ENCODE data around the gene MEX3A. TPM values are rescaled to one million over a fixed set of nuclear protein-coding genes. Genes with fewer than 3 reads are reported as not detected.
"Not testable (repeated sequence)": the region's sequence is repeated elsewhere in the genome, so short reads cannot be mapped to it uniquely, and the experiment has no call there.

The MEX3A gene, protein sequence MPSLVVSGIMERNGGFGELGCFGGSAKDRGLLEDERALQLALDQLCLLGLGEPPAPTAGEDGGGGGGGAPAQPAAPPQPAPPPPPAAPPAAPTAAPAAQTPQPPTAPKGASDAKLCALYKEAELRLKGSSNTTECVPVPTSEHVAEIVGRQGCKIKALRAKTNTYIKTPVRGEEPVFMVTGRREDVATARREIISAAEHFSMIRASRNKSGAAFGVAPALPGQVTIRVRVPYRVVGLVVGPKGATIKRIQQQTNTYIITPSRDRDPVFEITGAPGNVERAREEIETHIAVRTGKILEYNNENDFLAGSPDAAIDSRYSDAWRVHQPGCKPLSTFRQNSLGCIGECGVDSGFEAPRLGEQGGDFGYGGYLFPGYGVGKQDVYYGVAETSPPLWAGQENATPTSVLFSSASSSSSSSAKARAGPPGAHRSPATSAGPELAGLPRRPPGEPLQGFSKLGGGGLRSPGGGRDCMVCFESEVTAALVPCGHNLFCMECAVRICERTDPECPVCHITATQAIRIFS
- 0.58 TPM for total RNA-seq
- long read RNA-seq, partial matches to known transcripts, result 0 of 1 reads
- long read RNA-seq, other reads (novel, unspliced or antisense), result 1 of 1 reads

DNA sequence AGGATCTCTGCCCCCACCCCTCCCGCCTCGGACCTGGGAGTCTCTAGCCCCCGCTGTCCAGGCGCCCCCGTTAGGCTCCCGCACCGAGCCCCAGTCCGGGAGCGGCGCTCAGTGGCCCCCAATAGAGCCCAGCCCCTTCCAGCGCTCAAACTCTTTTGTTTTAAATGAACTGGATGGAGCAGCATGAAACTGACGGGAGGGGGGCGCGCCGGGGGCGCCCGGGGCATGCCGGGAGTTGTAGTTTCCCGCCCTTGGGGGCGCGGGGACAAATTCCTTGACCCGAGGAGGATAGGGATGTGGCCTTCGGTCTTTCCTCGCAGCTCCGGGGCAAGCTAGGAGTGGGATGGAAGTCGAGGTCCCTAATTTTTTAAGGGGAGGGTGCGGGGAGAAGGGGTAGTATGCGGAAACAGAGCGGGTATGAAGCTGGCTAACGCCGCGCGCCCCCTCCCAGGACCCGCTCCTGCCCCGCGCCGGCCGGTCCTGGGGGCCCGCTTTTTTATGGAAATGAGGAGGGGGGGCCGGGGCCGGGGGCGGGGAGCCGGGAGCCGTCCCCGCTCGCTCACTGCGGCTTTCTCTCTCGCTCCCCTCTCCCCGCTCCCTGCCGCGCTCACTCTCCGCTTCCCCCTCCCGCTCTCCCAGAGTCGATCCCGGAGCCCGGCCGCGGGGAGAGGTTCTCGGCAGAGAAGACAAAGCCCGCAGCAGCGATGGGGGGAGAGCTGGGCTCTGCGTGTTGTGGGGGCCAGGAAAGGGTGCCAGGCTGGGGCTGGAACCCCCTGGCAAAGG lies at the start of gene MEX3A:
Gene MEX3A, minus strand, starts transcription at position 157 of the 783 bp plus-strand sequence. CDS start 467 bp downstream, outside the sequence.
- no peak for DNase-seq (ENCODE audit: low spot score)

DNA sequence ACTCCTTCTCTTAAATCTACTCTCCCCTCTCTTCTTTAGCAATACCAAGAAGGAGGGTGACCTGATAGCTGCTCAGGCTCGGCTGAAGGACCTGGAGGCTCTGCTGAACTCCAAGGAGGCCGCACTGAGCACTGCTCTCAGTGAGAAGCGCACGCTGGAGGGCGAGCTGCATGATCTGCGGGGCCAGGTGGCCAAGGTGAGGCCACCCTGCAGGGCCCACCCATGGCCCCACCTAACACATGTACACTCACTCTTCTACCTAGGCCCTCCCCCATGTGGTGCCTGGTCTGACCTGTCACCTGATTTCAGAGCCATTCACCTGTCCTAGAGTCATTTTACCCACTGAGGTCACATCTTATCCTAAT lies 48.3 kb upstream of the MEX3A start:
- no peak for DNase-seq (ENCODE audit: low spot score)

DNA sequence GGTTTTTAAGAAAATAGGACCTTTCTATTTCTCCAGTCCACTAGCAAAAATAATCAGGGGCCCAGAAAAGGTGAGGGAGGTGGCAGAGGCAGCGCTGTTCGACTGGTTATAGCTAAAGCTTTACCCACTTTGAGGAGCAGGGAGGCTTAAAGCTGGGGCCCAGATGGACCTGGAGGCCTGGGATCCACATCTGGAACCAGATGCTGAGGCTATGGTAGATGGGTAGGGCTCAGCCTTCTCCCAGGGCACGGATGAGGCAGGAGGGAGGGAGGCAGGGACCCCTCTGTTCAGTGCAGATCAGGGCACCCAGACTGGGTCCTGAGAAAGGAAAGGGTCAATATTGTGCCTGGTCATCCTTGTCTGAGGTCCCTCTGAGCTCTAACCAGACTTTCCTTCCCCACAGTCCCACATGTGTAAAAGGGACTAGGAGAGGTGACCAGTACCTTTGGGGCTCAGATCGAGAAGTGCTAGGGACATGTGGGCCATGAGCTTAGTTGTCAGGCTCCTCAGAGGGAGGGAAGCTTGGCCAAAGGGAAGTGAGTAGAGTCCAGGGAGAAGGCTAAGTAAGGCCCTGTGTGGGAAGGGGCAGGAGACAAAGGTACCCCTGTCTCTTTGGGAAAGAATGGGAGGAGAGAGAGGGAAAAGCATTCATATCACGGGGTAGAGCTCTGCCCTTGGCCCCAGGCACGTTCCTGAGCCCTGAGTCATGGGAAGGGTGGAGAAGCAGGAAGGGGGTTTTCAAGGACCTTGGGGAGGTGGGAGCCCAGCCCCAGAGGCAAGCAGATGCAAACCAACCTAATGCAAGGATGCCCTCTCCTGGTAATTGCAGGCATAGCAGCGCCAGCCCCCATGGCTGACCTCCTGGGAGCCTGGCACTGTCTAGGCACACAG lies 47.7 kb upstream of the MEX3A start:
- DNase-seq (ENCODE audit: low spot score), result no peak

DNA sequence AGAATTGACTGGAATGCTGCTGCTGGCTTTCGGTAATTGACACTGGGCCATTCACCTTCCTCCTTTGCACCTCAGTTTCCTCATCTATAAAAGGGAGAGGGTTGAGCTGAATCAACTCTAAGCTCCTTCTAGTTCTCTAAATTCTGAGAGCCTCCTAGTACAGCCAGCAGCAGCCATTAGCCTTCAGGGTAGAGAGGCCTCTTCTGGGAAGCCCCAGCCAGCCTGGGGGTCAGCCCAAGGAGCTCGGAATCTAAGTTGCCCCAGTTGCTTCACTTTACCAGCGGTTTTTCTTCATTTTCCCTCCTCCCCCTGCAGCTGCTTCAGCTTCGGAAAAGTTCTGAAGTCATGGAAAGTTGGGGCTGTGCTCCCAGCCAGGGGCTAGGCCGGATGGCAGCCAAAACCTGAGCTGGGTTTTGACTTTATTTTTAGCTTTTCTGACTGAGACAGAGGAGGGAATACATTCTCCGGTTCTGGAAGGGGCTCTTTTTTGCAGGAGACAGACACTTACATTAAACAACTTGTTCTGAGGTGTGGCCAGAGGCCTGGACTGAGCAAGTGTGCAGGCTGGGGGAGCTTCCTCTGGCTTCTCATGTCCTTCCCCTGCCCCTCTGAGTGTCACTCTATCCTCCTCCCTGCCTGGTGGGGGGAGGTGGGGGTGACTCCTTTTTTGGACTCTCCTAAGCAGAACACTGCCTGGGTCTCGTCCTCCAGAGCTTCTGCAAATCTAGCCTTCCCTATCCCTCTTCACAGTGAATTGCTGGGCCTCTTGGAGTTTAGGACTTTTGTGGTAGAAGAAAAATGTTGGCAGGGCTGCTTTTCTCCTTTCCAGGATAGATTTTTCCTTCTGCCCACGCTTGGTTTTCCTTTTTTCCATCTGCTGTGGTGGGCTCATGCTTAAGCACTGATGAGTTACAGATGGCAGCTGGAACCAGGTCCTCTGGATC lies 46.7 kb upstream of the MEX3A start:
- DNase-seq (ENCODE audit: low spot score), result no peak

DNA sequence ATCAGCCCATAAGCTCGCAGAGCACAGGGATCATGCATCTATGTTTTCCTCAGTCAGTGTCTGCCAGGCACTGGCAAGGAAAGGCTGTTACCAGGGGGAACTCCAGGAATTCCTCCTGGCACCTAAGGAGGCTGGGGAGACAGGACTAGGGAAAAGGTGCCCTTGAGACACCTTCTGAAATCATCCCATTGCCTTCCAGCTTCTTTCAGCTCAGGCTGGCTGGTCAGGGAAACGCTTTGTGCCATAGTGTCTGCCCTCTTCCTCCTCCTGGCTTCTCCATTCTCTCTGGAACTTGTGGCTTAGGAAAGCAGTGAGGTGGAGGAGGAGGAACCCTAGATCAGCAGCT lies 46.0 kb upstream of the MEX3A start:
- no peak for DNase-seq (ENCODE audit: low spot score)

DNA sequence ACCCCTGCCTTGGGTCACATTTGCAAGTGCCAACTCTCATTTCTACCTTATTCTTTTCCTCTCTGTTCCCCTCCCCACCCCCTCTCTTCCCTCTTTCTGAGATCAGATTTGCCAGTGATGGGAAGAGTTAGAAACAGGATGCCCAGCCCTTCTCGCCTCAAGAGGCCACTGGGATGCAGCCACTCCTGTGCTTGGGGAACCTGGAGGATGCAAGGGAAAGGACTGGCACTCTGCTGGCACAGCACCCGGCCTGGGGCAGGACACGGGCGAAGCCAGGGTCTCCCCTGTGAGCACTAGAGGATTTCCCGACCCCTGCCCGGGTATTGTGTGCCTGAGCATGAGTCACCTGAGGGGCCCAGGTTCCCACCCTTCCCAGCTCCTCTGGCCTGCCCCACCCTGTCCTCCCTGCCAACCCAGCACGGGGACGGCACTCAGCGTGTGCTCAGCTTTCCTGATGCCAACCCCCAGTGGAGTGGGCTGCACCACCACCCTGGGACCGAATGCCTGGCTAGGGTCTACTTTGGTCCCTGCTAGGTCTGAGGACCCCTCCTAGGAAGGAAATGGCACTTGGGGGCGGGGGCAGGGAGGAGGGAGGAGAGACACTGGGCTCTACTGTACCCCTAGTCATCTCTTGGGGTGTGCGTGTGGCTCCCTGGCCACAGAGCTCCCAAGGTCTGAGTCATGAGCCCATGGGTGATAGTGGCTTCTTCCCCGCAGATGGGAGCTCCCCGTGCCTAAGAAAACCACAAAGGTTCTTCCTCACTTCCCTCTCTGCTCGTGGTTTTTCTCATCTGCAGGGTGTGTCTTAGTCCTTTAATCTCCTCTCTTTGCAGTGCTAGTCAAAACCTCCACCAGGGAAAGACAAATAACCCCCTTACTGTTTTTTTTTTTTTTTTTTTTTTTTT lies 44.6 kb upstream of the MEX3A start:
- DNase-seq (ENCODE audit: low spot score), result no peak

DNA sequence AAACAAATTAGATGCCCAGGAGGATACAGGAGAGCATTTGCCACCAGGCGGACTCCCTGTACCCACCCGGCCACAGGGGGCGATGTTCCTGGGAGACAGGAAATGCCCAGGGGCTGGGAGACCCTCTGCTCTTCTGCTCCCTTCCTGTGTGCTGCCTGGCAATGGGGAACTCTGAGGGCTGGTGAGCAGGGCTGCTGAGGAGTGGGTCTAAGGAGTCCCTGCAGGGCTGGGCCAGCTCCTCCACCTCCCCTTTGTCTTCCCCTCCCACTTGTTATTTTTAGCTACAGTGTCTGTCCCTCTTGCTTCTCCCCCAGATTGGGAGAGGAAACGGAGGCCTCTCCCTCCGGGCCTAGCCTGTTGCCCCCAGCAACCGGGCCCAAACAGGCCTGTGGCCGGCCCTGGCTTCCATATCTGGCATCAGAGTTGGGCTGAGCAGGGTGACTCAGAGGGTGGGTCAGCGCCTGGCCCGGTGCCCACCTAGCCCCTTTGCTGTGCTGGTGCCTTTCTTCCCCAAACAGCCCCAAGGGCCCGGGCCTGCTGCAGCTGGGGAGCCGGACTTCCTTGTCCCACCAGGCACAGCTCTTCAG lies 43.9 kb upstream of the MEX3A start:
- peak; percentile 98 for DNase-seq (ENCODE audit: low spot score)

DNA sequence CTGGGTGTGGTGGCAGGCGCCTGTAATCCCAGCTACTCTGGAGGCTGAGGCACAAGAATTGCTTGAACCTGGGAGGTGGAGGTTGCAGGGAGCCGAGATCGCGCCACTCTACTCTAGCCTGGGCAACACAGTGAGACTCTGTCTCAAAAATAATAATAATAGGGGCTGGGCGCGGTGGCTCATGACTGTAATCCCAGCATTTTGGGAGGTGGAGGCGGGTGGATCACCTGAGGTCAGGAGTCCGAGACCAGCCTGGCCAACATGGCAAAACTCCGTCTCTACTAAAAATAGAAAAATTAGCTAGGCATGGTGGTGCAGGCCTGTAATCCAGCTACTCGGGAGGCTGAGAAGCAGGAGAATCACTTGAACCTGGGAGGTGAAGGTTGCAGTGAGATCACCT lies 43.3 kb upstream of the MEX3A start:
- not testable (repeated sequence) for DNase-seq (ENCODE audit: low spot score)

DNA sequence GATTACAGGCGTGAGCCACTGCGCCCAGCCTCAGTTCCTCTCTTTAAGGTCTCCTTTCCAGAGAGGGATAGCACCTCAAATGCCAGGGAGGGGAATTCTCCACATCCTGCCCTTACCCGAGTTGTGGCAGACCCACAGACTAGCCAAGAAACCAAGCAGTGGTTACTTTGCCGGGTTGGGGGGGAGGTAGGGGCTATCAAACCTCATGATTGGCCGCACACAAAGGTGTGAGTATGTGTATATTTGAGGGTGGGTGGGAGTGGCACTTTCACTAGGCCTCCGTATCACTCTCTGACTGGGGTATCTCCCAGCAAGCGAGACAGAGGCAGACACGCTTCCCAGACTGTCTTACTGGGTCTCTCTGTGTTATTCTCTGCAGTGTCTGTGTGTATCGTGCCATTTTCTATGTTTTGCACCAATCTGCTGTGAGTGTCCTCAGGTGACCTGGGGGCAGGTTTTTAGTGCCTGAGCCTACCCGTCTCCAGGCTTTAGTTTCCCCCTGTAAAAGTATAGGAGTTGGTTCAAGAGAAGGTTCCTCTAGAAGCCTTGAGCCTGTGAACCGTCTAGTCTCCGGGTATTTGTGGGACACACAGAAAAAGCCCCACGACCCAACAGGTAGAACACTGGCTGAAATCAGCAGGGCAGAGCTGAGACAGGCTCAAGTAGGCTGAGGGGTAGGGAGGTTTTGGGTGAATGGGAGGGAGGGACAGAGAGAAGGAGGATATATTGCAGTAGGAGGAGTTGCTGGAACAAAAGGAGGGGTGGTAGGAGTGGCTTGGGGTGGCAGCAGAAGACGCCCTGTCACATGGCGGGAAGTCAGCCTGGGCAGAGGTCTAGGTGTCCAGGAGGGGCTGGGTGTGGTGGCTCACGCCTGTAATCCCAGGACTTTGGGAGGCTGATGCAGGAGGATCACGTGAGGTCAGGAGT lies 42.6 kb upstream of the MEX3A start:
- no peak for DNase-seq (ENCODE audit: low spot score)

DNA sequence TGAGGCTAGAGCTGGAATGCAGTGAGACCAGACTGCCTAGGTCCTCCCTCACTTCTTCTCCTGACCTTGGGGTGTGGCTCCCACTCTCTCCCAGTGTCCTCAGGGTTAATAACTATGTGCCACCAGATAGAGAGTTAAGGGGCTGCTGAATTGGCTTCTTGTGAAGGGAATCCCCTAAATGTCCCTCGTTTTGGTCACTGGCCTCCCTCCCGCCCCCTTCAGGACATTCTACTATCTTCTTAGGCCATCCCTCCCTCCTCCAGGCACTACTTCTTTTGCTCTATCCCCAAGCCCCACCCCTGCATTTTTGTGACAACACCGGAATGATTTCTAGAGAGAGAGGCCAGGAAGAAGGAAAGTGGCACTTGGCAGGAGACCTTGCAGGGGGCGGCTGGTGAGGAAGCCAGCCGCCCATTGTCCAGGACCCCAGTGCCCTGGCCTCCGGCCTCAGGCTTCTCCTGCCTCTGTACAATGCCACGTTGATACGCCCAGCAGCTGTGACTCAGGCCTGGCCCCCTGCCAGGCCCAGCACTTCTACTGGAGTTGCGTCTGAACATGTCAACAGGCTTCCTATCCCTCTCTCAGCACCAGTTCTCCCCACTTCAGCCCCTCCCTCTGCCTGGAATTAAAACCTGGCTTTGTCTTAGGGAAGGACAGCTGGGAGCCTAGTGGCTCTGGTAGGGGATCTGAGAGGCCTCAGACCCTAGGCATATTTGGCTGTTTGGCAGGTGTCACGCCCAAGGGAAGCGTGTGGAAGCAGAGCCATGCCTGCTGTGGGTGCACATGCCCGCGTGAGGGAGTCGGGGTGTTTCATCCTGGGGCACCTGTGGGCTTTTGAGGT lies 41.3 kb upstream of the MEX3A start:
- DNase-seq (ENCODE audit: low spot score), result peak; percentile 98

DNA sequence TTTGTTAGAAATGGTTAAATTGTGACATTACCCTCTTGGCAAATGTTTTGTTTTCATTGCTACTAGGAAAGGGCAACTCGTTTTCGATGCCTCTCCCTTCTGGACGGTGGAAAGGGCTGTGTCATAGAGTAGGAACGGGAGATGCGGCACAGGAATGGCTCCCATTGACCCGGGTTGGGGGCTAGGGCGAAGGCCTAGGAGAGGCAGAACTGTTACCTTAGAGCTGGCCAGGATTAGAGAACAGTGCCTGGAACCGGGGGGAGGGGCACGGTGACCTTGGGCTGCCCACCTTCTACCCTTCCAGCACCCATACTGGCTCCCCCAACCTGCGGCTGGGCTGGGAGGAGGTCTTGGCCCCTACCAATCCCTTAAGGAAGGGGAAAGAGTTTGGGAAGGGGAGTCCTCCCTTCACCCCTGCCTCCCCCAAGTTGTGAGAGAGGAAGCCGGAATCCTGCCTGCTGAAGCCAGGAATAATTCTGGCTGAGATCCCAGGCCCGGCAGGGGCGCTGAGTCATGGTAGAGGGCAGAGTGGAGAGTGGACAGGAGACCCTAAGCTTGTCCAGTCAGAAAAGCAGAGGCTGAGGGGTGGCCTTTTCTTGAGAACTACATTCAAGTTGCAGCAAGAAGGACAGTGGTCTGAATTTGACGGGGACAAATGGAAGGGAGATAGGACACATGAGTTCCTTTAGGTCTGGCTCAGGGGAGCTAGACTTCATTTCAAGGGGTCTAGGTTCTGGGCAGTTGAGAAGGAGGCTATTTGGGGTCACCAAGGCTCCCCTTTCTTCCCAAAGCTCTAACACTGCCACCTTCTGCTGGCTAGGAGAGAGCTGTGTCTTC lies 40.5 kb upstream of the MEX3A start:
- DNase-seq (ENCODE audit: low spot score), result peak; percentile 94

DNA sequence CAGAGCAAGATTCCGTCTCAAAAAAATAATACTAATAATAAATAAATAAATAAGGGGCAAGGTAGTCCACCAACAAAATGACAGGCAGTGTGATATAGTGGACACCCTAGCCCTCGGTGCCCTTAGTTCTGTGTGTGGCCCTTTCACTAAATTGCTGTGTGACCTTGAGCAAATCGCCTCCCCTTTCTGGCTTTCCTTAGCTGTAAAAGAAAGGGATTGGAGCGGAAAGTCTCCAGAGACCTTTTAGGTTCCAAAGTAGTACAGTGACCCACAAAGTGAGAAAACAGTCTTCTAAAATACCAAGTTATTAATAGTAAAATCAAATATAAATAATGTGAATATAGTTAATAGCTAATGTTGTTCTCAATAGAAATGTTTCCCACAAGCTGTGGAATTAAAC lies 39.8 kb upstream of the MEX3A start:
- no peak for DNase-seq (ENCODE audit: low spot score)

DNA sequence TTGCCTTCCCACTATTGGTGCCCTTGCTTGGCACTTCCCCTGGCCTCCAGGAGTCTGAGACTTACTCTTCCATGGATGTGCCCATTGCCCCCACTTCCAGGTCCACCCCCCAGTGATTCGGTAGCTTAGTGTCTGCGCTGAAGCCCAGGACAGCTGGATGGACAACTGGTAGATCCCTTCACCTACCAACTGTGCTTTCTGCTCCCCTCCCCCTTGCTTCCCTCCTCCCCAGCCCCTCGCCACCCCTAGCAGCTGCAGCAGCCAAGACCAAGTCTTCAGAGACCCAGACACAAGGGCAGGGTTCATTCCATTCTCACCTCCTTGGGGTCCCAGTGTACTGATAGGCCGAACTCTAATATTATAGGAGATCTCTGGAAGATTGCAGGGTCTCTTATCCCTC lies 39.2 kb upstream of the MEX3A start:
- no peak for DNase-seq (ENCODE audit: low spot score)

DNA sequence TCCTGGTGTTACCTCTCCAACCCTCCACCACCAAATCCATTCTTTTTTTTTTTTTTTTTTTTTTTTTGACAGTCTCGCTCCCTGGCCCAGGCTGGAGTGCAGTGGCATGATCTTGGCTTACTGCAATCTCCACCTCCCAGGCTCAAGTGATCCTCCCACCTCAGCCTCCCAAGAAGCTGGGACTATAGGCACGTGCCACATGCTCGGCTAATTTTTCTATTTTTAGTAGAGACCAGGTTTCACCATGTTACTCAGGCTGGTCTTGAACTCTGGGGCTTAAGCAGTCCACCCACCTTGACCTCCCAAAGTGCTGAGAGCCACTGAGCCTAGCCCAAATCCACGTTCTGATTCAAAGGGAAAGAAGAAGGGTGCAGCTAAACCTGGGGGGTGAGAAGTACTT lies 38.7 kb upstream of the MEX3A start:
- not testable (repeated sequence) for DNase-seq (ENCODE audit: low spot score)

DNA sequence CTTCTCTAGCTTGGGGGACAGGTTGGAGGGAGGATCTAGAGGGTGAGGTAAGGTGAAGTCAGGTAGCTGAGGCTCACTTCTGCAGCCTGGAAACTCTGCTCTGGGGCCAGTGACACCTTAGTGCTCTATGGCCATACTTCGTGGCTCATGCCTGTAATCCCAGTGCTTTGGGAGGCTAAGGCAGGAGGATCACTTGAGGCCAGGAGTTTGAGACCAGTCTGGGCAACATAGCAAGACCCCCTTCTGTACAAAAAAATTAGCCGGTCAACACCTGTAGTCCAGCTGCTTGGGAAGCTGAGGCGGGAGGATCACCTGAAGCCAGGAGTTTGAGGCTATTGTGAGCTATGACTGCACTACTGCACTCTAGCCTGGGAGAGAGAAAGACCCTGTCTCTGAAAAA lies 38.1 kb upstream of the MEX3A start:
- no peak for DNase-seq (ENCODE audit: low spot score)

All from mesenteric fat pad (tissue), 1 donor.